Measurements from ENCODE around the gene AVP.

DNA sequence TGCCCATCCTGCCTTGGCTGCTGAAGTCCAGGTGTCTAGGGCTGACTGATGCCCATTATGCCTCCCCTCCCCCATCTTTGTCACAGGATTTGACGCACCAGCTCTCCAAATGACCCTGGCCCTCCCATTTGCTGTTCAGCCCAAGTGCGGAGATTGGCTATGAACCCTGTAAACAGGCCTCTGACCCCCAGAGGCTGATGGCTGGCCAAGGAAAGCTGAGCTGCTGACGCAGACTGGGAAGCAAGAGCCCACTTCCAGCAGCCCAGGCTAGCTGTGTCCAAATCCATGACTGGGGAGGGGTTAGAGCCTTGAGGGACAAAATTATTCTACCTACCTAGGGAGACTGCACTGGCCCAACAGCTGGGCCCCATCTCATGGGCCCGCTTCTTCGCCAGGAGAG is 41.9 kb downstream of the AVP start:
- TF ChIP-seq, protein P1, sequence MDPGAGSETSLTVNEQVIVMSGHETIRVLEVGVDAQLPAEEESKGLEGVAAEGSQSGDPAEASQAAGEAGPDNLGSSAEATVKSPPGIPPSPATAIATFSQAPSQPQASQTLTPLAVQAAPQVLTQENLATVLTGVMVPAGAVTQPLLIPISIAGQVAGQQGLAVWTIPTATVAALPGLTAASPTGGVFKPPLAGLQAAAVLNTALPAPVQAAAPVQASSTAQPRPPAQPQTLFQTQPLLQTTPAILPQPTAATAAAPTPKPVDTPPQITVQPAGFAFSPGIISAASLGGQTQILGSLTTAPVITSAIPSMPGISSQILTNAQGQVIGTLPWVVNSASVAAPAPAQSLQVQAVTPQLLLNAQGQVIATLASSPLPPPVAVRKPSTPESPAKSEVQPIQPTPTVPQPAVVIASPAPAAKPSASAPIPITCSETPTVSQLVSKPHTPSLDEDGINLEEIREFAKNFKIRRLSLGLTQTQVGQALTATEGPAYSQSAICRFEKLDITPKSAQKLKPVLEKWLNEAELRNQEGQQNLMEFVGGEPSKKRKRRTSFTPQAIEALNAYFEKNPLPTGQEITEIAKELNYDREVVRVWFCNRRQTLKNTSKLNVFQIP (CRISPR knock-in tag; IDR thresholded peaks at IDR 0.05; ENCODE audit: borderline replicate concordance, low read depth): no peak
- TF ChIP-seq OSR1 (CRISPR knock-in tag; IDR thresholded peaks at IDR 0.05) (no peak), RARB (CRISPR knock-in tag; IDR thresholded peaks at IDR 0.05) (no peak)
